GM12878 (cell line): ENCODE measurements around the gene USP36. TPM values are rescaled to one million over a fixed set of nuclear protein-coding genes. Genes with fewer than 3 reads are reported as not detected.

ENCODE experiments used
- ATAC-seq: fragments of 200-7000 bp; cut with Tn5 transposase; 3 replicates; pipeline ENCODE4 v1.9.1; 2020; ENCODE audit warnings: mild to moderate bottlenecking, moderate library complexity
- BruUV-seq: library from RNA; stranded (reverse); fragments of 400-500 nt; replicated peaks from 2 replicates; lab custom pipeline; 2021; lab: Mats Ljungman, UMichigan
- CTCF ChIA-PET: fragments of 300-600 bp; sonication (Branson Sonifier 250); formaldehyde crosslinking; extraction: SDS; loops from one replicate; lab custom pipeline; 2021; ENCODE audit warnings: inconsistent platforms; lab: Yijun Ruan, JAX
- POLR2A ChIA-PET: fragments of 350-600 bp; formaldehyde crosslinking; extraction: SDS; loops from one replicate; lab custom pipeline; 2021; ENCODE audit warnings: inconsistent platforms; lab: Charles Lee
- RAD21 ChIA-PET: fragments of 300-600 bp; sonication (Branson Sonifier 250); formaldehyde crosslinking; loops from one replicate; lab custom pipeline; 2023; ENCODE audit warnings: antibody characterized with exemption; ENCODE audit not compliant: unreplicated experiment; lab: Charles Lee
- SMC1A ChIA-PET: fragments of 300-600 bp; sonication (Branson Sonifier 250); formaldehyde crosslinking; loops from one replicate; lab custom pipeline; 2023; ENCODE audit not compliant: unreplicated experiment, uncharacterized antibody; lab: Charles Lee
- DNase-seq: peaks from one replicate; pipeline ENCODE4 v3.0.0-alpha.2; 2011; ENCODE audit warnings: low read depth, low spot score
- FAIRE-seq: peaks from 3 replicates; lab custom pipeline; 2011; peaks lifted over from hg19 to GRCh38; lab: Jason Lieb, UNC
- H2AFZ ChIP-seq: 2 replicates; pipeline ENCODE4 v1.6.0; 2011; ENCODE audit warnings: low read depth, low read length, control low read depth; ENCODE audit not compliant: control insufficient read depth
- H3K27ac ChIP-seq: 2 replicates; pipeline ENCODE4 v1.5.1; 2011; ENCODE audit warnings: control low read depth; ENCODE audit not compliant: control insufficient read depth, insufficient read depth
- H3K27me3 ChIP-seq, 2 experiments: replicated peaks in 1 of 2; 2 replicates each; pipeline versions ENCODE4 v1.6.0 to v1.6.1; 2011; ENCODE audit warnings: low read length in 1 of 2; ENCODE audit not compliant: control insufficient read depth in 2 of 2, insufficient read depth in 2 of 2
- H3K36me3 ChIP-seq, 2 experiments: 2 replicates each; pipeline ENCODE4 v1.5.1; 2011; ENCODE audit warnings: low read length in 1 of 2; ENCODE audit not compliant: control insufficient read depth in 2 of 2, insufficient read depth in 2 of 2
- H3K4me1 ChIP-seq: 2 replicates; pipeline ENCODE4 v1.6.1; 2011; ENCODE audit warnings: mild to moderate bottlenecking, low read length, moderate library complexity, mixed read lengths; ENCODE audit not compliant: control insufficient read depth, insufficient read depth
- H3K4me2 ChIP-seq: 2 replicates; pipeline ENCODE4 v1.6.0; 2011; ENCODE audit warnings: control low read depth; ENCODE audit not compliant: control insufficient read depth, insufficient read depth
- H3K4me3 ChIP-seq: fragments of 200-600 bp; sonication (generic); 2 replicates; pipeline ENCODE4 v1.5.1; 2016
- H3K79me2 ChIP-seq: 2 replicates; pipeline ENCODE4 v1.6.0; 2011; ENCODE audit warnings: low read length; ENCODE audit not compliant: control insufficient read depth, insufficient read depth
- H3K9ac ChIP-seq: 2 replicates; pipeline ENCODE4 v1.8.0; 2011; ENCODE audit warnings: low read length, control low read depth, mixed read lengths; ENCODE audit not compliant: control insufficient read depth, insufficient read depth
- H3K9me3 ChIP-seq: replicated peaks from 3 replicates; pipeline ENCODE4 v1.5.1; 2011; ENCODE audit warnings: mild to moderate bottlenecking, low read length; ENCODE audit not compliant: control insufficient read depth, insufficient read depth
- H4K20me1 ChIP-seq: 2 replicates; pipeline ENCODE4 v1.6.0; 2011; ENCODE audit not compliant: control insufficient read depth, insufficient read depth
- BACH1 ChIP-seq: fragments of 450-650 bp; IDR thresholded peaks from 2 replicates; pipeline ENCODE4 v1.6.1; 2017; ENCODE audit warnings: mild to moderate bottlenecking, borderline replicate concordance
- BRCA1 ChIP-seq: IDR thresholded peaks from 2 replicates; pipeline ENCODE4 v1.6.1; 2011; ENCODE audit warnings: low read depth, low read length, improper control_type of control experiment
- CBX5 ChIP-seq: sonication (generic); IDR thresholded peaks from 2 replicates; pipeline ENCODE4 v1.6.1; 2016; ENCODE audit warnings: low read depth, moderate library complexity, mild to moderate bottlenecking, inconsistent platforms
- FOS ChIP-seq: IDR thresholded peaks from 3 replicates; pipeline ENCODE4 v1.6.1; 2011; ENCODE audit warnings: borderline replicate concordance; ENCODE audit not compliant: insufficient read length; ENCODE audit errors: extremely low read depth
- FOXM1 ChIP-seq: IDR thresholded peaks from 2 replicates; pipeline ENCODE4 v1.6.1; 2012; ENCODE audit warnings: low read depth, mild to moderate bottlenecking, inconsistent platforms, low read length, moderate library complexity
- SMC3 ChIP-seq: IDR thresholded peaks from 2 replicates; pipeline ENCODE4 v1.6.1; 2011; ENCODE audit warnings: low read length, improper control_type of control experiment, borderline replicate concordance
- SP1 ChIP-seq: IDR thresholded peaks from one replicate; pipeline ENCODE4 v1.6.1; 2011; ENCODE audit warnings: low read depth, low read length
- WGBS: methylation state at CpG from one replicate; pipeline ENCODE4 v1.1.6; 2016; ENCODE audit warnings: low lambda C conversion rate; ENCODE audit not compliant: insufficient replicate concordance, insufficient coverage; ENCODE audit errors: missing lambda C conversion rate; 5-methylcytosine and 5-hydroxymethylcytosine counted together
- in situ Hi-C: fragments of 300-500 bp; cut with MboI; formaldehyde crosslinking; loops from 9 replicates; pipeline ENCODE4 v1.14.3; 2018; ENCODE audit warnings: mixed read lengths
- intact Hi-C: fragments of 100-400 bp; cut with micrococcal nuclease; formaldehyde crosslinking; loops from one replicate; pipeline ENCODE4 v1.14.2; 2022; ENCODE audit not compliant: unreplicated experiment
- polyA plus RNA-seq, 11 experiments: library from polyadenylated mRNA; depleted of rRNA in 4 of 11; unstranded in 6 of 11; stranded (reverse) in 5 of 11; fragments of >200 nt; fragmentation: Nextera tagmentation in 4 of 11; fragmentation: Illumina TruSeq in 1 of 11; extraction: Ambion mirVana in 4 of 11; extraction: Trizol in 1 of 11; gene quantifications; 1 replicate in 1 of 11; 2 replicates in 10 of 11; pipeline versions ENCODE4 v1.2.1 to v1.2.3, GENCODE V29; 2011 to 2016; ENCODE audit warnings: inconsistent platforms in 2 of 11, missing spikeins in 2 of 11, low read depth in 1 of 11
- total RNA-seq, 4 experiments: library from RNA; depleted of rRNA in 3 of 4; stranded (reverse); fragments of >200 nt in 3 of 4; fragmentation: Illumina TruSeq in 1 of 4; extraction: Trizol in 1 of 4; gene quantifications; 2 replicates each; pipeline versions ENCODE4 v1.2.1 to v1.2.3, GENCODE V29; 2013 to 2021
- TF ChIP-seq, protein P1 (sequence below): fragments of 450-650 bp; formaldehyde crosslinking; IDR thresholded peaks from 2 replicates; pipeline ENCODE4 v1.5.0; 2022; ENCODE audit warnings: mild to moderate bottlenecking, missing genetic modification characterization
- TF ChIP-seq, protein P2 (sequence below): fragments of 450-650 bp; conservative IDR thresholded peaks from 2 replicates; pipeline ENCODE4 v1.6.1; 2017; ENCODE audit warnings: mild to moderate bottlenecking, moderate library complexity
- TF ChIP-seq, protein P3 (sequence below): IDR thresholded peaks from 2 replicates; pipeline ENCODE4 v1.6.1; 2012; ENCODE audit warnings: improper control_type of control experiment, low read depth, low read length; ENCODE audit not compliant: insufficient replicate concordance

The USP36 gene
- total and polyA plus RNA-seq, 10 of the 15 experiments (the other 5 are each of a cell fraction or from before 2014, with no cell fraction given): 7.2 to 65.7 (median 33.6) TPM

DNA sequence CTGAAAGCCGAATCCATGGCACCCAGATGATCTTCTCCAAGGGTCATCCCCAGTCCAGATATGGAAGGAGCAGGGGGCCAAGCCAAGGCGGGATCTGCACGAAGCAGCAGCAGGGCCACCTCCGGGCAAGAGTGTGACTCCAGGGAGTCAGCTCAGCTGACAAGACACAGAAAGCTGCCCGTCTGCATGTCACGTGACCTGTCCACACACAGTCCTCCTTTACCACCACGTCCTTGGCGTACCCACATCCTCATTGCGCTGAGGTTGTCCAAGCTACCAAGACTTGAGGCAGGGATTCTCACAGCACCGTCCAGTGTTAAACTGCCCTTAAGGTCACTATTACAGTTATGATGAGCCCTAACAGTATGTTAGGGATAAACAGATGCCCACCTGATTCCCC is 47.2 kb downstream of the USP36 start (continued):
- TF ChIP-seq, protein P1, sequence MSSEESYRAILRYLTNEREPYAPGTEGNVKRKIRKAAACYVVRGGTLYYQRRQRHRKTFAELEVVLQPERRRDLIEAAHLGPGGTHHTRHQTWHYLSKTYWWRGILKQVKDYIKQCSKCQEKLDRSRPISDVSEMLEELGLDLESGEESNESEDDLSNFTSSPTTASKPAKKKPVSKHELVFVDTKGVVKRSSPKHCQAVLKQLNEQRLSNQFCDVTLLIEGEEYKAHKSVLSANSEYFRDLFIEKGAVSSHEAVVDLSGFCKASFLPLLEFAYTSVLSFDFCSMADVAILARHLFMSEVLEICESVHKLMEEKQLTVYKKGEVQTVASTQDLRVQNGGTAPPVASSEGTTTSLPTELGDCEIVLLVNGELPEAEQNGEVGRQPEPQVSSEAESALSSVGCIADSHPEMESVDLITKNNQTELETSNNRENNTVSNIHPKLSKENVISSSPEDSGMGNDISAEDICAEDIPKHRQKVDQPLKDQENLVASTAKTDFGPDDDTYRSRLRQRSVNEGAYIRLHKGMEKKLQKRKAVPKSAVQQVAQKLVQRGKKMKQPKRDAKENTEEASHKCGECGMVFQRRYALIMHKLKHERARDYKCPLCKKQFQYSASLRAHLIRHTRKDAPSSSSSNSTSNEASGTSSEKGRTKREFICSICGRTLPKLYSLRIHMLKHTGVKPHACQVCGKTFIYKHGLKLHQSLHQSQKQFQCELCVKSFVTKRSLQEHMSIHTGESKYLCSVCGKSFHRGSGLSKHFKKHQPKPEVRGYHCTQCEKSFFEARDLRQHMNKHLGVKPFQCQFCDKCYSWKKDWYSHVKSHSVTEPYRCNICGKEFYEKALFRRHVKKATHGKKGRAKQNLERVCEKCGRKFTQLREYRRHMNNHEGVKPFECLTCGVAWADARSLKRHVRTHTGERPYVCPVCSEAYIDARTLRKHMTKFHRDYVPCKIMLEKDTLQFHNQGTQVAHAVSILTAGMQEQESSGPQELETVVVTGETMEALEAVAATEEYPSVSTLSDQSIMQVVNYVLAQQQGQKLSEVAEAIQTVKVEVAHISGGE (CRISPR knock-in tag): no peak
- TF ChIP-seq, protein P2, sequence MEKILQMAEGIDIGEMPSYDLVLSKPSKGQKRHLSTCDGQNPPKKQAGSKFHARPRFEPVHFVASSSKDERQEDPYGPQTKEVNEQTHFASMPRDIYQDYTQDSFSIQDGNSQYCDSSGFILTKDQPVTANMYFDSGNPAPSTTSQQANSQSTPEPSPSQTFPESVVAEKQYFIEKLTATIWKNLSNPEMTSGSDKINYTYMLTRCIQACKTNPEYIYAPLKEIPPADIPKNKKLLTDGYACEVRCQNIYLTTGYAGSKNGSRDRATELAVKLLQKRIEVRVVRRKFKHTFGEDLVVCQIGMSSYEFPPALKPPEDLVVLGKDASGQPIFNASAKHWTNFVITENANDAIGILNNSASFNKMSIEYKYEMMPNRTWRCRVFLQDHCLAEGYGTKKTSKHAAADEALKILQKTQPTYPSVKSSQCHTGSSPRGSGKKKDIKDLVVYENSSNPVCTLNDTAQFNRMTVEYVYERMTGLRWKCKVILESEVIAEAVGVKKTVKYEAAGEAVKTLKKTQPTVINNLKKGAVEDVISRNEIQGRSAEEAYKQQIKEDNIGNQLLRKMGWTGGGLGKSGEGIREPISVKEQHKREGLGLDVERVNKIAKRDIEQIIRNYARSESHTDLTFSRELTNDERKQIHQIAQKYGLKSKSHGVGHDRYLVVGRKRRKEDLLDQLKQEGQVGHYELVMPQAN: no peak
- TF ChIP-seq BACH1: no peak

DNA sequence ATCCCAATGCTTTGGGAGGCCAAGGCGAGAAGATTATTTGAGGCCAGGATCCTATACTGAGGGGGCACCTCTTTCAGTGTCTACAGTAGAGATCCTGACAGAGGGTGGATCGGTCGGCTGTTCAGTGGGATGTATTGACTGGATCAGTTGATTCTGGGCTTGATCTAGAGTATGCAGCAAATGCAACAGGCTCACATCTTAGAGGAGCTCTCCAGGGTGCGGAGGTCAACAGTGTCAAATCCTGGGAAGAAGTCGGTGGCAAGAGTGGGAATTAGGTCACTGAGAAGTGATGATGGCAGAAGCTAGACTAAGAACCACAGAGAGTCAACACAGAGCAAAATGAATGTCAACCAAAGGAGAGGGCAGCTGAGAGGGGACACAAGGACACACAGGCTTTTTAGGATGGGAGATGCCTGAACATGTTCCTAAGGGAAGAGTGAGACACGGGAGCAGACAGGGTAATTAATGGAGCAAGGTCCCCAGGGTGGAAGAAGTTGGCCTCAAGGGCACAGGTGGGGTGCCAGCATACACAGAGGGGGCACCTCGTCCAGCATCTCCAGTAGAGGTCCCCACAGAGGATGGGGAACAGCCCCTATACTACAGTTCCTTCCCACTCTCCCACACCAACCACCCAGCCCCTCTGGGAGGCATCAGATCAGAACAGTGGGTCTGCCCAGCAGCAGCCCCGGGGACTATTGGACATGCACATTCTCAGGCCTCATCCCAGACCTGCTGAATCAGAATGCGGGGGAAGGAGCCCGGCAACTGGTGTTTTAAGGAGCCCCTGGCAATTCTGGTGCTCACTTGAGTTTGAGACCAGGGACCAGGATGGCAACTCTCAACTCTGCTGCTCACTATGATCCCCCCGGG is 48.5 kb downstream of the USP36 start:
- Histone ChIP-seq H3K27ac (no peak overlapping the region; the same call in 1 of the 2 replicates), H3K4me2 (no peak overlapping the region), H3K4me3 (no peak overlapping the region), H4K20me1 (no peaks in the 10 kb centered on the region), H2AFZ (no peak overlapping the region), H3K79me2 (no peaks in the 10 kb centered on the region), H3K27me3 (no peaks in the 10 kb centered on the region), H3K9me3 (no peaks in the 10 kb centered on the region), H3K9ac (no peak overlapping the region), H3K36me3 (peaks cover 4% of the 10 kb centered on the region in 2 experiments; a peak in 3 of 4 replicates), H3K4me1 (no peaks in the 10 kb centered on the region)
- 94% methylated on average over 11 of the region's 11 CpGs for WGBS
- in situ Hi-C loops: no loop called here
- FAIRE-seq: no peak
- ATAC-seq: no peak
- ChIA-PET RAD21 (no interaction called here), CTCF (no interaction called here), SMC1A (no interaction called here), POLR2A (no interaction called here)
- DNase-seq: no peak
- intact Hi-C loops: no loop called here
- BruUV-seq: no TSS peak
- no peak for TF ChIP-seq SP1
- TF ChIP-seq FOS: no peak
- no peak for TF ChIP-seq FOXM1
- TF ChIP-seq, protein P3, sequence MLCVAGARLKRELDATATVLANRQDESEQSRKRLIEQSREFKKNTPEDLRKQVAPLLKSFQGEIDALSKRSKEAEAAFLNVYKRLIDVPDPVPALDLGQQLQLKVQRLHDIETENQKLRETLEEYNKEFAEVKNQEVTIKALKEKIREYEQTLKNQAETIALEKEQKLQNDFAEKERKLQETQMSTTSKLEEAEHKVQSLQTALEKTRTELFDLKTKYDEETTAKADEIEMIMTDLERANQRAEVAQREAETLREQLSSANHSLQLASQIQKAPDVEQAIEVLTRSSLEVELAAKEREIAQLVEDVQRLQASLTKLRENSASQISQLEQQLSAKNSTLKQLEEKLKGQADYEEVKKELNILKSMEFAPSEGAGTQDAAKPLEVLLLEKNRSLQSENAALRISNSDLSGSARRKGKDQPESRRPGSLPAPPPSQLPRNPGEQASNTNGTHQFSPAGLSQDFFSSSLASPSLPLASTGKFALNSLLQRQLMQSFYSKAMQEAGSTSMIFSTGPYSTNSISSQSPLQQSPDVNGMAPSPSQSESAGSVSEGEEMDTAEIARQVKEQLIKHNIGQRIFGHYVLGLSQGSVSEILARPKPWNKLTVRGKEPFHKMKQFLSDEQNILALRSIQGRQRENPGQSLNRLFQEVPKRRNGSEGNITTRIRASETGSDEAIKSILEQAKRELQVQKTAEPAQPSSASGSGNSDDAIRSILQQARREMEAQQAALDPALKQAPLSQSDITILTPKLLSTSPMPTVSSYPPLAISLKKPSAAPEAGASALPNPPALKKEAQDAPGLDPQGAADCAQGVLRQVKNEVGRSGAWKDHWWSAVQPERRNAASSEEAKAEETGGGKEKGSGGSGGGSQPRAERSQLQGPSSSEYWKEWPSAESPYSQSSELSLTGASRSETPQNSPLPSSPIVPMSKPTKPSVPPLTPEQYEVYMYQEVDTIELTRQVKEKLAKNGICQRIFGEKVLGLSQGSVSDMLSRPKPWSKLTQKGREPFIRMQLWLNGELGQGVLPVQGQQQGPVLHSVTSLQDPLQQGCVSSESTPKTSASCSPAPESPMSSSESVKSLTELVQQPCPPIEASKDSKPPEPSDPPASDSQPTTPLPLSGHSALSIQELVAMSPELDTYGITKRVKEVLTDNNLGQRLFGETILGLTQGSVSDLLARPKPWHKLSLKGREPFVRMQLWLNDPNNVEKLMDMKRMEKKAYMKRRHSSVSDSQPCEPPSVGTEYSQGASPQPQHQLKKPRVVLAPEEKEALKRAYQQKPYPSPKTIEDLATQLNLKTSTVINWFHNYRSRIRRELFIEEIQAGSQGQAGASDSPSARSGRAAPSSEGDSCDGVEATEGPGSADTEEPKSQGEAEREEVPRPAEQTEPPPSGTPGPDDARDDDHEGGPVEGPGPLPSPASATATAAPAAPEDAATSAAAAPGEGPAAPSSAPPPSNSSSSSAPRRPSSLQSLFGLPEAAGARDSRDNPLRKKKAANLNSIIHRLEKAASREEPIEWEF: no peak
- no peak for TF ChIP-seq BRCA1
- TF ChIP-seq SMC3: no peak
- no peak for TF ChIP-seq CBX5
